ENCODE measurements around the gene ASB6.
"Not testable (repeated sequence)": the region's sequence is repeated elsewhere in the genome, so short reads cannot be mapped to it uniquely, and the experiment has no call there.

The ASB6 gene

DNA sequence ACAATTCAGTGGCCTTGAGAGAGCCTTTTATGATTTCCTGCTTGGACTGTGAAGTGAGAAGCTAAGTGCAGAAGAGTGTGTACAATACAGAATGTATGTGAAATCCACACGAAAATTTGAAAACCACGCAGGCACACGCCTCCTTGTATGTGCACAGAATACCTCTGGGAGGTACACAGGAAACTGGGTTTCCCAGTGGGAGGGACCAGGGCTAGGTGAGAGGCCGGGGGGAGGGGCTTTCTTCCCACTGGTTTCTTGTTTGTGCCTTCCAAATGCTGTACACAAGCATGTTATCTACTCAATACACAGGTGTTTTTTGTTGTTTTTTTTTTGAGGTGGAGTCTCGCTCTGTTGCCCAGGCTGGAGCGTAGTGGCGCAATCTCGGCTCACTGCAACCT, 37.2 kb downstream of the ASB6 start:
- no peak for DNase-seq

DNA sequence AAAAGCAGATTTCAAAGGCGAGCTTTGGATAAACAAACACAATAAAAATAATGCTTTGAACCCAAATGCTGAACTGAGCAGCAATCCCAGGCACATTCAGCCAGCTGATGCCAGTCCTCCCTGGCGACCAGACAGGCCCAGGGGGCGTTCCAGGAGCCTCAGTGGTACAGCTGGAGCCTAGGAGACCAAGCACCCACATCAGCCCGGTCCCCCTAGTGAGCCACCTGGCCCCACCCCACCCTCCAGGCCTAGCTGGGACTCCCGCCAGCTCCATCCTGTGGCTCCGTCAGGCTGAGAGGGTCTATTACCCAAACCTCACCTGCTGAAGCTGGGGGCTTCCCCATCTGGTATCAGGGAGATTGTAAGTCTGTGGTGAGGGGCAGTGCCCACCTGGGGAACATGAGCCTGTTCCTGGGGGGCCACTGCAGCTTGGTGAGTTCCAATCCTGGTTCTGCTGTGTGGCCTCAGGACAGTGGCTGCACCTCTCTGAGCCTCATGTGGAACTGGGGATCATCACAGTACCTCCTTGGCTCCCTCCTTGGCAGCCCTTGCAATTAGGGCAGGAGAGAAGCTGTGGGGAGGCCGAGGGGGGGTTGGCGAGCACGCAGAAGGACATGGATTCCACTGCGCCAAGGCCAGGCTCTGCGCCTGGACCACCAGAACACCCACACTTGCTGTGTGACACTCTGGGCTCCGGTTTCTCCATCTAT, 37.7 kb downstream of the ASB6 start:
- no peak for DNase-seq

DNA sequence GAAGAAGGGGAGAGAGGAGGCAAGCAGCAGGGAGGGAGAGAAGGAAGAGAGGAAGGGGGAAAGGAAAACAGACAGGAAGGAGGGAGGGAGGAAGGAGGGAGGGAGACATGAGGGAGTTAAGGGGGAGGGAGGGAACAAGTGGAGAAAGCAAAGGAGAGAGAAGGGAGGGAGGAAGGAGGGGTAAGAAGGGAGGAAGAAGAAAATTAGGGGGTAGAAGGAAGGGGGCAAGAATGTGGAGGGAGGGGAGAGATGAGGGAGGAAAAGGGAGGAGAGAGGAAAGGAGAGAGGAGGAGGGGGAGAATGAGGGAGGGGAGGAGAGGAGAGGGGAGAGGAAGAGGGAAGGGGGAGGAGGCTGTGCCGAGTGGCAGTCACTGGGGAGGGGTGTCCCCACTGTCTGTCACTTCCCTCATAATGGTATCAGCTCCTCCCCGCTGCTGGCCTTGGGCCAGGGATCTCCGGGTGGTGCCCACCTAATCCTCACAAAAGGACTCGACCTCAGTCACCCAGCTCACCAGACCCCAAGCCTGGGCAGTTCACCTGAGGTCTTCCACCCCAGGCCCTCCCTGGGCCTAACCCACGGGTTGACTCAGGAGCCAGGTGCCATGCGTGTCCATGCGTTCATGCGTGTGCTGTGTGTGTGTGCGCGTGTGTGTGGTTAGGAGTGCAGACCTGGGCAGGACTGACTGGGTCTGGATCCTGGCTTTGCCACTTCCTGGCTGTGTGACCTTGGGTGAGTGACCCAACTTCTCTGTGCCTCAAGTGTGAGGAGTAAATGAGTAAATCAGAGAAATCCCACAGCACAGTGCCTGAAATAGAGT, 39.1 kb downstream of the ASB6 start:
- no peak for DNase-seq

GRCh38 chr9:129601082-129601674, 40.8 kb downstream of the ASB6 start:
- DNase-seq, result no peak

DNA sequence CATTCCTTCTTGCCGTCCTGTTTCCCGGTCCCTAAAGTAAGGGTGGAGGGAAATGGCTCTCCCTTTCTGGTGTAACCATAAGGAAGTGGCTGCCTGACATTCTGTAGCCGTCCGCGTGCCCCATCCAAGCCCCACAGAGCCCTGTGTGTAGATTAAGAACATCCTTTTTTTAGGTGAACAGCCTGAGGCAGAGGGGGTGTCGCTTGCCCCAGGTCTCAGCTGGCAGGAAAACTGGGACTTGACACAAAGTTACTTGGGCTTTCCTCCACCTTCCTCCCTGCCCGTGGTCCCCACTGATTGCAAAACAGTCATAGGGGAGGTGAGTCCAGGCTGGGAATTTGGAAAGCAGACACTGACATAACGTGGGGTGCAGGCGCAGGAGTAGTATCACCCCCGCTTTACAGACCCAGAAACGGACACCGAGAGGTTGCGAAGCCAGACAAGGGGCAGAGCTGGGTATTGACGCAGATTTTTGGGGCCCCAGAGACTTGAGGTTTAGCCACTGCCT, 43.8 kb downstream of the ASB6 start:
- DNase-seq, result no peak

DNA sequence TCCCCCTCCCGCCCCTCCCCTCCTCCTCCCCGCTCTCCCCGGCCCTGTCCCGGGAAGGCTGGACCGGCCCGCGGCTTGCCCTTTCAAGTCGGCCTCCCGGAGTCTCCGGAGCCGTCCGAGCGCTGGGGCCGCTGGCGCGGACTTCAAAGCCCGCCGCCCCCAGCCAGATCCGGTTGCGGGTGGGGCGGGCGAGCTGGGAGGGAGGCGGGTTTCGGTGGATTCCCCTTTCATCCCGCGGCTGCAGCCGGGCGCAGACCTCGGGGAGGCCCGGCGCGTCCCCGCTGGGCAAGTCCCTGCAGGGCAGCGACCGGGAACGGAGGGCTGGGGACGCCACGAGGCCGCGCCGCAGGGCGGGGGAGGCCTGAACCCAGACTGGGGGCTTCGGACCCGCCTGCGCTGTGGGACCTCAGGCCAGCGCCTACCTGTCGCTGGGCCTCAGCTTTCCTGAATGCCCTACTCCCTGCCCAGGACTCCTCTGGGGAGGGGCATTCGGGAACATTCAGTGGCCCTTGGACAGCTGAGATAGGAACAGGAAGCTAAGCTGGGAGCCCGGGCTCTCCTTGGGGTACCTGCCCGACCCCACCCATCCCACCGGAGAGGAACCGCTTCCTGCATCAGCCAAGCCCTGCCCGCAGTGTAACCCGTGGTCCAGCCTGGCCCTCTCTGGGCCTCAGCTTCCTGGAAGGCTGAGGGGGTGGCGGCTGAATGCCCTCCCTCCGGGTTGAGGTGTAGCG, 44.4 kb downstream of the ASB6 start:
- DNase-seq, result peak; percentile 26

DNA sequence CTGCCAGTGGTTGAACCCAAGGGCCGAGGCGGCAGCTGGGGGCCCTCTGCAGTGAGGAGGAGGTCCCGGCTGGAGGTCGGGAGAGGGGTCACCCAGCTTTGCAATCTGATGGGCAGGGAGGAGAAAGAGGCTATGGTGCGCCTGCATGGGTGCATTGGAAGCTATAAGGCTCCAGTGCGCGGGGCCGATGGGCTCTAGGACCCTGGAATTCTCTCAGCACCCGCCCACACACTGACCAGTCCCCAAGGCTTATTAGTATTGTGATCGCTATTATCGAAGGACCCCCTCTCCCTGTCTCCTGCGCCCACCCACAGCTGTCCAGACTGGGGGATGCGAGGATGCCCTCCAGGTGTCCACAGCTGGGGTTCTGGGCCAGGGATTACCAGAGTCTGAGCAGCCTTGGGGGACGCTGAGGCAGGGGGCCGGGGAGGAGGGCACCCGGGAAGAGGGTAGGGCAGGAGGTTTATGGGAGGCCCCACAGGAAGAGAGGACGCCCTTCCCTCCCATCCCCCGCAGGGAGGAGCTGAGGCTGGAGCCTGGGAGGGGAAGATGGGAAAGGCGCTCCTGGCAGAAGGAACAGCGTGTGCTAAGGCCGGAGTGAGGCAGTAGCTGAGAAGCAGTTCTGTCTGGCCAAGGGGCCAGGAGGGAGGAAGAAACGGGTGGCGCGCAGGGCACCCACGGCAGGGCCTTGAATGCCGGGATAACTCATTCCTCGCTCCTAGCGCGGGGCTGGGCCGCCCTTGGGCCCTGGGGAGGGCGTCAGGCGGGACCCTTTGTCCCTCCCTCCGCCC, 45.2 kb downstream of the ASB6 start:
- no peak for DNase-seq

GRCh38 chr9:129595903-129596540, 45.9 kb downstream of the ASB6 start:
- DNase-seq, result no peak

DNA sequence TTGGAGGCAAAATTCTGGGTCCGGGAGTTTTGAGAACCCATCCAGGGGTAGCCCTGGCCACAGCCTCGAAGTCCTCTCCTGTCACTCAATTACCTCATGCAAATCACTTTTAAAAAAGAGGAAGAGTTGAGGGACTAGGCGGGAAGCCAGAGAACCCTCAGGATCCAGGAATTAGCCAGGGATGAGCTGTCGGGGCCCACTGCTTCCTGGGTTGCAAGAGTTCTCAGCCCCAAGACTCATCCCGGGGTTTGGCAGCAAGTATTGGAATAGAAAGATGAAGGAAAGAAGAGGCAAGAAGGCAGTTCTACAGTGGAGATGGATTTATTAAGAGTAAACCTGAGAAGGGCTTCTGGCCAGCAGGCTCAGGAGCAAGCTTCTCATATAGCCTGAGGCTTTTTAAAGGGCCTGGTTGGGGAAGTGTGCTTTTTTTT, 46.6 kb downstream of the ASB6 start:
- no peak for DNase-seq

GRCh38 chr9:129594632-129595031, 47.3 kb downstream of the ASB6 start:
- DNase-seq, result no peak

DNA sequence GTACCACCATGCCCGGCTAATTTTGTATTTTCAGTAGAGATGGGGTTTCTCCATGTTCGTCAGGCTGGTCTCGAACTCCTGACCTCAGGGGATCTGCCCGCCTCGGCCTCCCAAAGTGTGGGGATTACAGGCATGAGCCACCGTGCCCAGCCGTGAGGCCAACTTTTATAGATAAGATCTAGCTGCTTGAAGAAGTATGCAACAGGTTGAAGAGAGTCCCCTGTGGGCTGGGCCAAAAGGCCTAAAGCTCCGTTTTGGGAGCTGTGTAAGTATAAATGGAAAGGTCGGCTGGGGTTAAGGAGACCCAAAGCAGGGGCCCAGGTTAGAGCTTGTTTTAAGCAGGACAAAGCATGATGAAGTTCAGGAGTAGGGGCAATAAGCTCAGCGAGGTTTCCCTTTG, 49.2 kb downstream of the ASB6 start:
- DNase-seq, result not testable (repeated sequence)

DNA sequence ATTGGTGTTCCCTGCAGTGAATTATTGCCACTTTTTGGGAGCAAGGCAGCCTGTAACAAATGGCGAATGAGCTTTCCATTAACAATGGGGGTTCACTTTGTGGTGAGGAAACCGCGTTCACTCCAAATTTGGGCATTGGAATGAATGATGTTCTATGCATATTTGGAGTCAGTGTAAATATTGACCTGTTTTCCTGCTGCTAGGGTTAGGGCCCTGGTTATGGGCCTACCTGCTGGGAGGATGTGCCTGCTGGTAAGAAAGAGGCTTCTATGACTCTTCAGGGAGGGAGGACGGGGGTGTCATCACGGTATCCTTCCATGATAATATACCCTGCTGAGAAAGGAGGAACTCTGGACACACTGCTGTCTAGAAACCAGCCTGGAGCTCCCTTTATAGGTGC, 50.0 kb downstream of the ASB6 start:
- no peak for DNase-seq

- DNase-seq, result no peak
These were observed 51.5 kb downstream of the ASB6 start for GRCh38 chr9:129590466-129590865.

GRCh38 chr9:129587487-129588262, 54.3 kb downstream of the ASB6 start:
- DNase-seq, result no peak

DNA sequence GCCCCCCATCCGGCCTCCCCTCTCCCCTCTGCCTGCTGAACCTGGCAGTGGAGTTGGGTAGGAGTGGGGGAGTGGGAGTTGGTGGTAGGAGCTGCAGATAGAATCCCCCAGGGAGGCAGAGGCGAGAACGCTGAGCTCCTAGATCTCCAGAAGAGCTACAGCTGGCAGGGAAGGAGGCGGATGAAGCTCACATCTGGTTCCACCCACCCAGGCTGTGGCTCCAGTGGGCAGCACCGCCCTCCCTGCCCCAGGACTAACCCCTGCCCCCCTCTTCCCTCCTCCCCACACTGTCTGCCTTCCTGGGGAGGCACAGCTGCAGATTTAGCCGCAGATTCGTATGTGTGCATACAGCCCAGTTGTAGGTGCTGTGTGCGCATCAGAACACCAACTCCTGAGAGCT, 55.3 kb downstream of the ASB6 start:
- no peak for DNase-seq

- no peak for DNase-seq
These were observed 55.7 kb downstream of the ASB6 start for GRCh38 chr9:129586245-129586644.

GRCh38 chr9:129585352-129585751, 56.6 kb downstream of the ASB6 start:
- no peak for DNase-seq
